GM21717 (cell line): ENCODE results near the gene UBE2J1.
"Not testable (repeated sequence)": the region's sequence is repeated elsewhere in the genome, so short reads cannot be mapped to it uniquely, and the experiment has no call there.

Experiments used
- ATAC-seq: cut with Tn5 transposase; IDR thresholded peaks from one replicate; pipeline ENCODE4 v1.9.1; 2021; ENCODE audit warnings: mild to moderate bottlenecking, moderate library complexity; ENCODE audit not compliant: unreplicated experiment

UBE2J1 gene

DNA sequence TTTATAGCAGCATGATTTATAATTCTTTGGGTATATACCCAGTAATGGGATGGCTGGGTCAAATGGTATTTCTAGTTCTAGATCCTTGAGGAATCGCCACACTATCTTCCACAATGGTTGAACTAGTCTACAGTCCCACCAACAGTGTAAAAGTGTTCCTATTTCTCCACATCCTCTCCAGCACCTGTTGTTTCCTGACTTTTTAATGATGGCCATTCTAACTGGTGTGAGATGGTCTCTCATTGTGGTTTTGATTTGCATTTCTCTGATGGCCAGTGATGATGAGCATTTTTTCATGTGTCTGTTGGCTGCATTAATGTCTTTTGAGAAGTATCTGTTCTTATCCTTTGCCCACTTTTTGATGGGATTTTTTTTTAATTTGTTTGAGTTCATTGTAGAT lies 57.4 kb downstream of the UBE2J1 start:
- ATAC-seq, result not testable (repeated sequence)

DNA sequence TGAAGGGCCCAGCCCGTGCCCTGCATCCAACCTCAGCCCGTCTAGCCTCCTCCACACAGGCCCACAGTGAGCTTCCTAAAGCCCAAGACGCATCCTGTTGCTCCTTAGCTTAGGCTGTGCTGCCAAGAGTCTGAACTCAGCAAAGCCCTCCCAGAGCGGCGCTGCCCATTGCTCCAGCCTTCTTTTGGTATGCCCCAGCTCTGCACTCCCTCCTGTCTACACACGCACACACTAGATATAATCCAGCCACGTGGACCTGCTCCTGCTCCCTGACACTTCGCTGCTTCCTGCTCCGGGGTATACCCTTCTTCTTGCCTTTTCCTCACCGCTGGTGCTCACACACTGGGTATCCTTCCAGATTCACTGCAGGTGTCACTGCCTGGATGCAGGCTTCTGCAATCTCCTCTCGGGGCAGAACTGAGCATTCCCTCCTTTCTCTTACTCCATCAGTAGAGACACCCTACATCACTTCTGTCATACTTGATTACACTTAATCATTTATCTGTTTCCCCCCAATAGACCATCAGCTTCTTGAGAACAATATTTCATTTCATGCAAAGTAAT lies 61.2 kb downstream of the UBE2J1 start:
- ATAC-seq, result no peak

DNA sequence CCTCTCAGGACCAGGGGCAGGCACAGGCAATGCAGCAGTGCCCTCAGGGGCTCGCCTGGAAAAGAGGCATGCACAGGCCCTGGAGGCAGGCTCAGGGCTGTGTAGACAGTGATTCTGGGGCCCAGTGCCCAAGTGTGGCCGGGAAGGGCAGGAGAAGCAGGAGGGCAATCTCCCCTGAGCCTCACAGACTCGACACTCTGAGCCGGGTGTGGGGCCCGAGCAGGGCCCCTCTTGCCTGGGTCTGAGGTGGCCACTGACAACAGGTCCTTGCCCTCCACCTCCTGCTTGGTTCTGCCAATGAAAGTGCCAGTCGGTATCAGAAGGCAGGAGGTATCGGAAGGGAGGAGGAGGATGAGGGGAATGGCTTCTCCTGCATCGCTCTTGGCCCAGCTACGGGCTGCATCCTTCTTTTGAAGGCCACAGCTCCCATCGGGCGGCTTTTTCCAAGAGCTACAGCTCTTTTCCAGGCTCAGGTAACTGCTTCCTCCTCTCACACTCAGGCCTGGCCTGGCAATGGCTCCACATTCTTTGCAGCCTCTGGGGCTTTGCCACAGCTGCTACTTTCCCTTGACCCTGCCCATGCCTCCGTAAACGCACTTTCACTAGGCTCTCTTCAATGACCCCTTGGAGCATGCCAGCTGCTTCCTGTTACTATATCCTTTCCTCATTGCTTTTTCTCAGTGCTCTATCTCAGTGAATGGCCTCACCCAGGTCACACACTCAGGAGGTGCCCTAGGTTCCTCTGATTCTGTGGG lies 61.9 kb downstream of the UBE2J1 start:
- no peak for ATAC-seq

DNA sequence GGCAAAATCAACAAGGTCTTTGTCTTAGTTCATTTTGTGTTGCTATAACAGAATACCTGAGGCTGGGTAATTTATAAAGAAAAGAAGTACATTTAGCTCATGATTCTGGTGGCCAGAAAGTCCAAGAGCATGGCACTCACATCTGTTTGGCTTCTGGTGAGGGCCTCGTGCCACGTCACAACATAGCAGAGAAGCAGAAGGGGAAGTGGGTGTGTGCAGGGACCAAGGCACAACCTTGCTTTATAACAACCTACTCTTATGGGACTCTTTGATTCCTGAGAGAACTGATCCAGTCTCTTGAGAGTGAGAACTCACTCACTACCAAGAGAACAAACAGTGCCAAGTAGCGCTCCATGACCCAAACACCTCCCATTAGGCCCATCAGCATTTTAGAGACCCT lies 62.8 kb downstream of the UBE2J1 start:
- ATAC-seq, result no peak

DNA sequence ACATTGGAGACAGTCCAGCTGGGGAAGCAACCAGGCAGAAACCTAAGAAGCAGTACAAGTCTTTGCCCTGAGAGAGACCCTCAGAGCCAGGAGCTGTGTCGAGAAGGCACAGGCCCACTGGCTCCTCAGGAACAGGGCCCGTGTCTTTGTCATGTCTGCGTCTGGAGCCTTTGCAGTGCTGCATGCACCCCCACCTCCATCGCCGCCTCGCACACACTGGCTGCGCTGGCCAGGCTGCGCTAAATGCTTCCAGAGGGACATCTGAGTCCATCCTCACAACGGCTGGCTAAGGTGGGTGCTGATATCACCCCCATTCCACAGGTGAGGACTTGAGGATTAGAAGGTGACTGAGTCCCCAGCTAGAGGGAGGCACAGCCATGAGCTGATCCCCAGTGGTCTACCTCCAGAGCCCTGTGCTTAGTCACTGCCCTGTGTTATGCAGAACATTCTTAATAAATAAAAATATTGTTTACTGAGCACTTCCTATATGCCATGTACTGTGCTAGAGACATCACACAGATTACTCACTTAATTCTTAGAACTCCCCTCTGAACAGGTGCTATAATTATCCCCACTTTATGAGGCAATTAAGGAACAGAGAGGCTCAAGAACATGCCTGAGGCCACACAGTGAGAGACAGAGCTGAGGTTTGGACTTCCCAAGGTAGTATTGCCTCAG lies 65.0 kb downstream of the UBE2J1 start:
- no peak for ATAC-seq

DNA sequence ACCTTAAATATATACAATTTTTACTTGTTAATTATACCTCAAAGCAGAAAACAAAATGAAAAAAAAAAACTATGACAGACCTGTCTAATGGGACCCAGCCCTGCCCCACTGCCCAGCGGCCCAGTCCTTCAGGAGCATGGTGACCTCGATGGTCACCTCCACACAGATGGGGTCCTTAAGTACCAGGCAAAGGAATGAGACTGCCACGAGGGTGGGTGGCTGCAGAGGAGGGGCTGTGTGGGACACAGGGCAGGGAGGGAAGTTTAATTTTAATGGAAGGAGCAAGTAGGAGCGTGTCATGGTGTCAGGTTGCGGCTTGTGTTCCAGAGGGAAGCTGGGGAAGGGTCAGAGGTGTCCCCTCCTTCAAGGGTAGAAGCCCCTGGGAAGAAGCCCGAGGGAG lies 66.0 kb downstream of the UBE2J1 start:
- ATAC-seq, result no peak

DNA sequence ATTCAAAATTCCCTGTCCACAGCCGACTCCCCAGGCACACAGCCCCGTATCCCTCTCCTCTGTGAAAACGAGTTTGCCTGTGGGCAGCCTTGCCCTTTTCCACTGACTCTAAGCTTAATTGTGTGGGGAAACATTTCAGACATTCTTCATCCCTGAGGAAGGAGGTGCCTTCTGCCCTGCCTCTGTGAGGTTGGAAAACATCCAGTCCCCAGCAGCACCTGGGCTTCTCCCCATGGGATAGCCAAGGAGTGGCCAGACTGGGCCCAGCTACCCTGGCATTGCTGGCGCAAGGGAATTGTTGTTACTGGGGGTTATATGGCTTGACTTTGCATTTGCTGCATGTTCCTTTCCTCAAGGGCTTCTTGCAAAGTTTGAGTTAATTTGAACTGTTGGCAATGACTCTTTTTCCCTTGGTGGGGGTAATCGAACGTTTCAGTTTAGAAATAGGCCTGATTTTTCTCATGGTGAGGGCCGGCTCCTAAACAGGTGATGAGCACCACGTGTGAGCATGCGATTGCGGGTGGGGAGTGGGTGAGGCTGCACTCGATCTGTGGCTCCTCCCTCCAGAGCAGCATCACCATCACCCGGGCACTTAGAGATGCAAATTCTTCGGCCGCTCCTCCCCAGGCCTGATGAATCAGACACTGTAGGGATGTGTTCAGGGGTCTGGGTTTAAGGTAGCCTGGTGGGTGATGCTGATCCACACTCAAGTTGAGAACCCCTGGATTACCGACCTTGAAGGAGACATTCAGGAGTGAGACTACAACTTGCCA lies 67.4 kb downstream of the UBE2J1 start:
- ATAC-seq, result no peak

DNA sequence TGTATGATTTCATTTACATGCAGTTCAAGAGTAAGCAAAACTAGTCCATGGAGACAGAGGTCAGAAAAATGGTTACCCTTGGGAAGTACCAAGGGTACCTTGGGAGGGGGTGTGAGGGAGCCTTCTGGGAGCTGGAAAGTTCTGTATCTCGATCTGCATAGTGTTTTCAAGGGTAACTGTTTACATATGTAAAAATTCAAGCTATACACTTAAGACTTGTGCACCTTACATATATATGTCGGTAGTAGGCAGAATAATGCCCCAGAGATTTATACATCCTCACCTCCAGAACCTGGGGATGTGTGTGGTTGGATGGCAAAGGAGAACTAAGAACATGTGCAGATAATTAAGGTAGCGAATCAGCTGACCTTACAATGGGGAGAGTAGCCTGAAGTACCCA lies 68.4 kb downstream of the UBE2J1 start:
- ATAC-seq, result no peak

DNA sequence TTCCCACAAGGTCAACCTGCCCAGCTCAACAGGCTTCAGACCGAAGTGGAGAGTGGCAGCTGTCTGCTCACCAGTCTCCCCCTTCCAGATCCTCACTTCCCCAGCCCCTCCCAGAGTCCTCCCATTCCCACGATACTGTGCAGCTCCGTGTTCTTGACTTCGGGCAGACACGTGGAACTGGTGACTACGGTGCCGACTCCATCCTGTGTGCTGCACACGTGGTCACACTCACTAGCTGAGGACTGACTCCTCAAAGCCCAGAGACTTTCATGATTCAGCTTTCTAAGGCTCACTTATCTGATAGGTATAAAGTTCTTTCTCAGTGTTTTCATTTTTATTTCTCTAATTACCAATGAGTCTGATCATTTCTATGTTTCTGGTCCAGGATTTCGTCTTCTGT lies 69.8 kb downstream of the UBE2J1 start:
- ATAC-seq, result no peak

DNA sequence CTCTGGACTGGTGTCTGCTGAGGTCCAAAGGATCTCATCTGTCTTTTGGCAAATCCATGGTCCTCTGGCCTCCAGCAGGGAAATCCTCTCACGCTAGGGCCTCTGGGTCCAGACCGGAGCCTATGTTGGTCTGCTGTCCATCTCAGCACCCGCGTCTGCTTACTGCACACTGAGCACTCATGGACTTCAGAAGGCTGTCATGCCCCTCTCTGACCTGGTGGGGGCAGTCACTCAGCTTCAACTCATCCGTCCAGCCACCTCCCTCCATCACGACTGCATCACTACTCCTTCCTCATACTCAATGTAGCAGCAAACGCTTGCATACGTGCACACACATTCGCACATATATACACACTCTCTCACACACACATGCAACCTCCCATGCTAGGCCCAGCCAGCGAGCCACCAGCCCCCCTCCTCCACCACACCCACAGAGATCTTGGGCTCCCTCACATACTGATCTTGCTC lies 70.7 kb downstream of the UBE2J1 start:
- peak; percentile 97 for ATAC-seq

DNA sequence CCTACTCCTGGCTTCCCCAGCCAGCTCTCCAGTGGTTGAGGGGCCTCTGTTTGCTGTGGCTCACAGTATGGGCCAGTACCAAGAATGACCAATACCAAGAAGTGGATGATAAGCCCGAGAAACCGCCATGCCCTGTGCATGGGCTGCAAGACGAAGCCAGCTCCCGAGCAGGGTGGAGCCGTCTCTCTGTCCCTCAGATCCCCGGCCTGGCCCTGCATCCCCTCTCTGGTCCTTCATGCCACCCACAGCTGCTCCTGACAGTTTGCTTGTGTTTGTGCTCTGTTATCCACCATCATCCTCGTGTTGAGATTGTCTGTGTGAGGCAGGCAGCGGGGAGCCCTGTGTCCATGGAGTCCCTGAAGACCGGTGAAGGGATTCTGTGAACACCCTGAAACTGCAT lies 73.6 kb downstream of the UBE2J1 start:
- no peak for ATAC-seq
